PC-9 (cell line): ENCODE data around the gene NDUFS7.

Experiments used
- CTCF ChIP-seq: fragments of 200-600 bp; sonication (generic); conservative IDR thresholded peaks from 2 replicates; pipeline ENCODE4 v1.6.1; 2017; ENCODE audit warnings: mixed run types, antibody characterized with exemption, mild to moderate bottlenecking, moderate library complexity
- EZH2 ChIP-seq: fragments of 200-600 bp; sonication (generic); IDR thresholded peaks from 2 replicates; pipeline ENCODE4 v1.8.0; 2017; ENCODE audit warnings: antibody characterized with exemption, low read depth

GRCh38 chr19:1362387-1363257, 21.1 kb upstream of the NDUFS7 start:
- TF ChIP-seq CTCF (no peak), EZH2 (no peak)
